Upper lobe of left lung (tissue), 4 donors: ENCODE measurements around the gene GRIK4.

Experiments
- EP300 ChIP-seq, 4 donors: sonication (generic); formaldehyde crosslinking; IDR thresholded peaks; one replicate each; pipeline ENCODE4 v1.5.1; 2017; ENCODE audit warnings: antibody characterized with exemption in 4 of 4, control low read depth in 2 of 4
- POLR2A ChIP-seq, 4 donors: fragments of 450-650 bp; IDR thresholded peaks; one replicate each; pipeline ENCODE4 v1.5.1; 2016 to 2017; ENCODE audit warnings: antibody characterized with exemption in 4 of 4, mild to moderate bottlenecking in 2 of 4
- POLR2AphosphoS5 ChIP-seq, 2 donors: sonication (generic); formaldehyde crosslinking; IDR thresholded peaks; one replicate each; pipeline ENCODE4 v1.5.1; 2017; ENCODE audit warnings: antibody characterized with exemption in 2 of 2
- TF ChIP-seq, protein P1 (sequence below), 6 experiments: fragments of 450-650 bp in 4 of 6; fragments of 200-600 bp in 2 of 6; sonication (generic) in 2 of 6; IDR thresholded peaks; one replicate each; pipeline ENCODE4 v1.5.1; 2016 to 2019; ENCODE audit warnings: antibody characterized with exemption in 6 of 6

DNA sequence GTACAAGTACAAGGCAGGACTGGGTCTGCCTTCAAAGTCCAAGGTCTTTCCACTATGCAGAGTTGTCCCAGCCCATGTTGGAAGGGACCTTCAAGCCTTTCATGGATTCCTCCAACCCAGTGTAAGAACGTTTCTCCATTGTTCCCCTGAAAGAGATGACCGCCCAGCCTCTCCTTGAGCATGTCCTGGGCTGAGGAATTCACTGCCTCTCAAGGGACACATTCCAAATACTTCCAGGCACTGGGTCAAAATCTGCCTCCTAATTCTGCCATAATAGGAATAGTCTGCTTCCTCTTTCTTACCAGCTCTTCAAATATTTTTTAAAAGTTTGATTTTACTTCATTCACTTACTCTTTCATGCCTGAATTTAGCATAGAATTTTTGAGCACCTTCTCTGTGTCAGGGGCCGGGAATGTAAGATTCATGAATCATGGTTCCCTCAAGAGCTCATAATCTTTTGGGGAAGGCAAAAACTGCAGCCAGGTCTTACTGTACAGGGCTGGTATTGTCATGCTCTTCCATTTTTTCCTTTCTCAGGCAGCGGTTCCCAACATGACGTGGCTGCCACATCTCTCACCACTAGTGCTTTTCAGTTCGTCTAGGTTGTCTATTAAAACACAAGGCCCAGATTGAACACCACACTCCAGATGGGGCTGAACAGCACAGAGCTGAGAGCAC is 369.1 kb downstream of the GRIK4 start:
- TF ChIP-seq, protein P1, sequence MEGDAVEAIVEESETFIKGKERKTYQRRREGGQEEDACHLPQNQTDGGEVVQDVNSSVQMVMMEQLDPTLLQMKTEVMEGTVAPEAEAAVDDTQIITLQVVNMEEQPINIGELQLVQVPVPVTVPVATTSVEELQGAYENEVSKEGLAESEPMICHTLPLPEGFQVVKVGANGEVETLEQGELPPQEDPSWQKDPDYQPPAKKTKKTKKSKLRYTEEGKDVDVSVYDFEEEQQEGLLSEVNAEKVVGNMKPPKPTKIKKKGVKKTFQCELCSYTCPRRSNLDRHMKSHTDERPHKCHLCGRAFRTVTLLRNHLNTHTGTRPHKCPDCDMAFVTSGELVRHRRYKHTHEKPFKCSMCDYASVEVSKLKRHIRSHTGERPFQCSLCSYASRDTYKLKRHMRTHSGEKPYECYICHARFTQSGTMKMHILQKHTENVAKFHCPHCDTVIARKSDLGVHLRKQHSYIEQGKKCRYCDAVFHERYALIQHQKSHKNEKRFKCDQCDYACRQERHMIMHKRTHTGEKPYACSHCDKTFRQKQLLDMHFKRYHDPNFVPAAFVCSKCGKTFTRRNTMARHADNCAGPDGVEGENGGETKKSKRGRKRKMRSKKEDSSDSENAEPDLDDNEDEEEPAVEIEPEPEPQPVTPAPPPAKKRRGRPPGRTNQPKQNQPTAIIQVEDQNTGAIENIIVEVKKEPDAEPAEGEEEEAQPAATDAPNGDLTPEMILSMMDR (IDR thresholded peaks at IDR 0.05) = no peak
- TF ChIP-seq POLR2A (IDR thresholded peaks at IDR 0.05) (no peak), POLR2AphosphoS5 (IDR thresholded peaks at IDR 0.05) (no peak), EP300 (IDR thresholded peaks at IDR 0.05) (no peak)
